Measurements from ENCODE around the gene FLAD1. TPM values are rescaled to one million over a fixed set of nuclear protein-coding genes. Genes with fewer than 3 reads are reported as not detected.
A peak's percentile ranks its signal among the peaks of the same experiment; 100 is the strongest.

Gene FLAD1
- total and polyA plus RNA-seq, 11 donors = 19.4 to 50.7 (median 27.4) TPM

GRCh38 chr1:155006601-155007101 lies 23.5 kb downstream of the FLAD1 start:
- no peaks in the 10 kb centered on the region for H3K36me3 ChIP-seq
- WGBS, 4 donors = 42 to 64% (median 47%) methylated on average over 2 of the region's 2 CpGs
- H3K27me3 ChIP-seq = no peaks in the 10 kb centered on the region
- intact Hi-C loops (cut with DNase I) = no loop called here
- peak overlapping the region; percentile 77 to 98 (median 95) for H3K27ac ChIP-seq
- H3K4me3 ChIP-seq = peak overlapping the region in 2 of 12 donors; percentile 7 to 83
- no peak for ATAC-seq
- TF ChIP-seq, protein P1, sequence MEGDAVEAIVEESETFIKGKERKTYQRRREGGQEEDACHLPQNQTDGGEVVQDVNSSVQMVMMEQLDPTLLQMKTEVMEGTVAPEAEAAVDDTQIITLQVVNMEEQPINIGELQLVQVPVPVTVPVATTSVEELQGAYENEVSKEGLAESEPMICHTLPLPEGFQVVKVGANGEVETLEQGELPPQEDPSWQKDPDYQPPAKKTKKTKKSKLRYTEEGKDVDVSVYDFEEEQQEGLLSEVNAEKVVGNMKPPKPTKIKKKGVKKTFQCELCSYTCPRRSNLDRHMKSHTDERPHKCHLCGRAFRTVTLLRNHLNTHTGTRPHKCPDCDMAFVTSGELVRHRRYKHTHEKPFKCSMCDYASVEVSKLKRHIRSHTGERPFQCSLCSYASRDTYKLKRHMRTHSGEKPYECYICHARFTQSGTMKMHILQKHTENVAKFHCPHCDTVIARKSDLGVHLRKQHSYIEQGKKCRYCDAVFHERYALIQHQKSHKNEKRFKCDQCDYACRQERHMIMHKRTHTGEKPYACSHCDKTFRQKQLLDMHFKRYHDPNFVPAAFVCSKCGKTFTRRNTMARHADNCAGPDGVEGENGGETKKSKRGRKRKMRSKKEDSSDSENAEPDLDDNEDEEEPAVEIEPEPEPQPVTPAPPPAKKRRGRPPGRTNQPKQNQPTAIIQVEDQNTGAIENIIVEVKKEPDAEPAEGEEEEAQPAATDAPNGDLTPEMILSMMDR (IDR thresholded peaks at IDR 0.05) = no peak
- TF ChIP-seq POLR2A (IDR thresholded peaks at IDR 0.05) = no peak
- DNase-seq = peak in 2 of 5 donors; percentile 43 to 44
- H3K9me3 ChIP-seq = no peaks in the 10 kb centered on the region
- H3K4me1 ChIP-seq = peaks cover 8 to 75% (median 55%) of the 10 kb centered on the region in 12 donors

GRCh38 chr1:155007251-155007828 lies 24.2 kb downstream of the FLAD1 start:
- 52 to 61% (median 56%) methylated on average over 6 of the region's 6 CpGs for WGBS, 4 donors
- peaks cover 8 to 82% (median 61%) of the 10 kb centered on the region in 12 donors for H3K4me1 ChIP-seq

GRCh38 chr1:155008015-155008941 lies 25.1 kb downstream of the FLAD1 start:
- Histone ChIP-seq H3K9me3 (no peaks in the 10 kb centered on the region), H3K4me3 (peak overlapping the region in 9 of 12 donors; percentile 2 to 59 (median 31)), H3K4me1 (peaks cover 8 to 91% (median 67%) of the 10 kb centered on the region in 12 donors), H3K27ac (peak overlapping the region; percentile 16 to 98 (median 95)), H3K36me3 (no peaks in the 10 kb centered on the region), H3K27me3 (no peaks in the 10 kb centered on the region)
- intact Hi-C loops (cut with DNase I) = no loop called here
- peak in 3 of 5 donors; percentile 39 to 71 (median 60) for DNase-seq
- no peak for TF ChIP-seq POLR2A (IDR thresholded peaks at IDR 0.05)
- TF ChIP-seq, protein P1 (IDR thresholded peaks at IDR 0.05) = no peak
- peak in 1 of 4 donors; percentile 2 for ATAC-seq
- 66 to 77% (median 72%) methylated on average over 11 to 16 of the region's 16 CpGs for WGBS, 4 donors

More at GRCh38 chr1:155007251-155007828, 24.2 kb downstream of the FLAD1 start:
- Histone ChIP-seq H3K36me3 (no peaks in the 10 kb centered on the region), H3K27me3 (no peaks in the 10 kb centered on the region), H3K9me3 (no peaks in the 10 kb centered on the region), H3K27ac (peak overlapping the region in 11 of 12 donors; percentile 66 to 98 (median 95)), H3K4me3 (peak overlapping the region in 7 of 12 donors; percentile 1 to 59 (median 32))
- TF ChIP-seq POLR2A (IDR thresholded peaks at IDR 0.05) = no peak
- TF ChIP-seq, protein P1 (IDR thresholded peaks at IDR 0.05) = no peak
- intact Hi-C loops (cut with DNase I) = no loop called here
- ATAC-seq = peak; percentile 28 to 55 (median 32)
- peak; percentile 75 to 88 (median 85) for DNase-seq

All from heart left ventricle (tissue), 16 donors.